Sigmoid colon (tissue), 7 donors: Measurements from ENCODE around the gene ROPN1L. TPM values are rescaled to one million over a fixed set of nuclear protein-coding genes. Genes with fewer than 3 reads are reported as not detected.

Experiments
- DNase-seq: peaks from one replicate; pipeline ENCODE4 v3.0.0-alpha.2; 2019
- H3K27ac ChIP-seq, 4 donors: fragments of 200-600 bp; sonication (generic); one replicate each; pipeline ENCODE4 v1.5.1; 2016 to 2019; ENCODE audit warnings: mild to moderate bottlenecking in 1 of 4
- H3K27me3 ChIP-seq, 3 donors: fragments of 200-600 bp; sonication (generic); one replicate each; pipeline ENCODE4 v1.5.1; 2019; ENCODE audit warnings: mild to moderate bottlenecking in 1 of 3
- H3K36me3 ChIP-seq, 4 donors: fragments of 200-600 bp; sonication (generic); one replicate each; pipeline ENCODE4 v1.5.1; 2016 to 2019
- H3K4me1 ChIP-seq, 4 donors: fragments of 200-600 bp; sonication (generic); one replicate each; pipeline ENCODE4 v1.5.1; 2017 to 2019
- H3K4me3 ChIP-seq, 4 donors: fragments of 200-600 bp; sonication (generic); one replicate each; pipeline ENCODE4 v1.5.1; 2017 to 2019; ENCODE audit warnings: mild to moderate bottlenecking in 2 of 4, moderate library complexity in 1 of 4
- H3K9me3 ChIP-seq, 4 donors: fragments of 200-600 bp in 3 of 4; sonication (generic) in 3 of 4; one replicate each; pipeline versions ENCODE4 v1.5.1 to v1.6.1; 2013 to 2019
- CTCF ChIP-seq, 4 experiments: fragments of 450-650 bp in 3 of 4; fragments of 200-600 bp in 1 of 4; IDR thresholded peaks; one replicate each; pipeline ENCODE4 v1.5.1; 2016 to 2019; ENCODE audit warnings: antibody characterized with exemption in 4 of 4, mild to moderate bottlenecking in 3 of 4, moderate library complexity in 2 of 4
- EP300 ChIP-seq, 4 donors: sonication (generic); formaldehyde crosslinking; IDR thresholded peaks; one replicate each; pipeline ENCODE4 v1.6.1; 2017; ENCODE audit warnings: antibody characterized with exemption in 4 of 4
- POLR2A ChIP-seq, 2 donors: fragments of 450-650 bp; IDR thresholded peaks; one replicate each; pipeline ENCODE4 v1.6.1; 2016; ENCODE audit warnings: antibody characterized with exemption in 2 of 2, mild to moderate bottlenecking in 2 of 2, moderate library complexity in 2 of 2
- POLR2AphosphoS5 ChIP-seq, 4 donors: sonication (generic); formaldehyde crosslinking; IDR thresholded peaks; one replicate each; pipeline ENCODE4 v1.6.1; 2017; ENCODE audit warnings: antibody characterized with exemption in 4 of 4
- whole genome bisulfite sequencing, 2 donors: extraction: QIAGEN DNeasy Blood & Tissue Kit; methylation state at CpG; one replicate each; pipeline ENCODE4 v1.1.7; 2013; 5-methylcytosine and 5-hydroxymethylcytosine counted together
- intact Hi-C: fragments of 100-400 bp; cut with DNase I; formaldehyde crosslinking; loops from one replicate; pipeline ENCODE4 v1.15.1; 2023
- polyA plus RNA-seq, 3 donors: library from polyadenylated mRNA; stranded (reverse); fragments of 200-250 nt; gene quantifications; one replicate each; pipeline ENCODE4 v1.2.3, GENCODE V29; 2013
- total RNA-seq, 4 donors: library from RNA; depleted of rRNA; stranded (reverse); fragments of >200 nt; gene quantifications; one replicate each; pipeline ENCODE4 v1.1.0, GENCODE V29; 2016
- donor health status: healthy with polysubstance abuse.
- donor health status: Bipolar disorder and iron deficiency.
- donor health status: healthy.

The ROPN1L gene
- total and polyA plus RNA-seq, 7 donors = 0.35 to 2.4 (median 1.3) TPM; not detected in 3

- no peaks in the 10 kb centered on the region for H3K36me3 ChIP-seq
- peaks cover 0 to 5% (median 0%) of the 10 kb centered on the region in 3 donors for H3K27me3 ChIP-seq
- H3K9me3 ChIP-seq = no peaks in the 10 kb centered on the region
- H3K4me1 ChIP-seq = peaks cover 0 to 5% (median 0%) of the 10 kb centered on the region in 4 donors
- TF ChIP-seq CTCF (IDR thresholded peaks at IDR 0.05) (no peak), POLR2AphosphoS5 (IDR thresholded peaks at IDR 0.05) (no peak), EP300 (IDR thresholded peaks at IDR 0.05) (no peak), POLR2A (IDR thresholded peaks at IDR 0.05) (no peak)
- DNase-seq = no peak
- H3K4me3 ChIP-seq = no peak overlapping the region
- intact Hi-C loops = no loop called here
- no peak overlapping the region for H3K27ac ChIP-seq
- 64% methylated on average over 8 of the region's 8 CpGs for WGBS, 2 donors
Observed at GRCh38 chr5:10505517-10506095, 63.9 kb downstream of the ROPN1L start.

- Histone ChIP-seq H3K9me3 (no peaks in the 10 kb centered on the region), H3K36me3 (no peaks in the 10 kb centered on the region), H3K27ac (no peak overlapping the region), H3K4me3 (no peak overlapping the region), H3K27me3 (peaks cover 0 to 10% (median 0%) of the 10 kb centered on the region in 3 donors), H3K4me1 (peaks cover 0 to 5% (median 0%) of the 10 kb centered on the region in 4 donors)
- WGBS, 2 donors = 97 to 98% methylated on average over 3 of the region's 3 CpGs
- TF ChIP-seq CTCF (IDR thresholded peaks at IDR 0.05) (no peak), POLR2AphosphoS5 (IDR thresholded peaks at IDR 0.05) (no peak), EP300 (IDR thresholded peaks at IDR 0.05) (no peak), POLR2A (IDR thresholded peaks at IDR 0.05) (no peak)
- intact Hi-C loops = no loop called here
- no peak for DNase-seq
Observed at GRCh38 chr5:10506535-10506934, 64.9 kb downstream of the ROPN1L start.

GRCh38 chr5:10507575-10508096, 66.0 kb downstream of the ROPN1L start:
- H3K4me1 ChIP-seq = peaks cover 0 to 5% (median 0%) of the 10 kb centered on the region in 4 donors
- DNase-seq = no peak
- no peak overlapping the region for H3K27ac ChIP-seq
- intact Hi-C loops = no loop called here
- 25 to 57% methylated on average over 3 of the region's 3 CpGs for WGBS, 2 donors
- peaks cover 0 to 13% (median 0%) of the 10 kb centered on the region in 3 donors for H3K27me3 ChIP-seq
- TF ChIP-seq POLR2A (IDR thresholded peaks at IDR 0.05) (no peak), POLR2AphosphoS5 (IDR thresholded peaks at IDR 0.05) (peak in 1 of 4 donors; percentile 55), CTCF (IDR thresholded peaks at IDR 0.05) (no peak)
- no peaks in the 10 kb centered on the region for H3K36me3 ChIP-seq
- H3K4me3 ChIP-seq = no peak overlapping the region
- H3K9me3 ChIP-seq = no peaks in the 10 kb centered on the region

GRCh38 chr5:10509575-10509974, 67.9 kb downstream of the ROPN1L start:
- H3K4me1 ChIP-seq = peaks cover 0 to 5% (median 0%) of the 10 kb centered on the region in 4 donors
- intact Hi-C loops = no loop called here
- WGBS, 2 donors = 59 to 79% methylated on average over 9 of the region's 9 CpGs
- no peaks in the 10 kb centered on the region for H3K36me3 ChIP-seq
- no peak overlapping the region for H3K4me3 ChIP-seq
- TF ChIP-seq CTCF (IDR thresholded peaks at IDR 0.05) = no peak
- TF ChIP-seq POLR2AphosphoS5 (IDR thresholded peaks at IDR 0.05) = no peak
- H3K9me3 ChIP-seq = no peaks in the 10 kb centered on the region
- no peak for DNase-seq
- H3K27me3 ChIP-seq = peaks cover 0 to 26% (median 0%) of the 10 kb centered on the region in 3 donors
- no peak overlapping the region for H3K27ac ChIP-seq
